ENCODE results near the gene ADTRP. TPM values are rescaled to one million over a fixed set of nuclear protein-coding genes. Genes with fewer than 3 reads are reported as not detected.

Gene ADTRP
- total RNA-seq, 4 donors from 2014 or later = not detected

DNA sequence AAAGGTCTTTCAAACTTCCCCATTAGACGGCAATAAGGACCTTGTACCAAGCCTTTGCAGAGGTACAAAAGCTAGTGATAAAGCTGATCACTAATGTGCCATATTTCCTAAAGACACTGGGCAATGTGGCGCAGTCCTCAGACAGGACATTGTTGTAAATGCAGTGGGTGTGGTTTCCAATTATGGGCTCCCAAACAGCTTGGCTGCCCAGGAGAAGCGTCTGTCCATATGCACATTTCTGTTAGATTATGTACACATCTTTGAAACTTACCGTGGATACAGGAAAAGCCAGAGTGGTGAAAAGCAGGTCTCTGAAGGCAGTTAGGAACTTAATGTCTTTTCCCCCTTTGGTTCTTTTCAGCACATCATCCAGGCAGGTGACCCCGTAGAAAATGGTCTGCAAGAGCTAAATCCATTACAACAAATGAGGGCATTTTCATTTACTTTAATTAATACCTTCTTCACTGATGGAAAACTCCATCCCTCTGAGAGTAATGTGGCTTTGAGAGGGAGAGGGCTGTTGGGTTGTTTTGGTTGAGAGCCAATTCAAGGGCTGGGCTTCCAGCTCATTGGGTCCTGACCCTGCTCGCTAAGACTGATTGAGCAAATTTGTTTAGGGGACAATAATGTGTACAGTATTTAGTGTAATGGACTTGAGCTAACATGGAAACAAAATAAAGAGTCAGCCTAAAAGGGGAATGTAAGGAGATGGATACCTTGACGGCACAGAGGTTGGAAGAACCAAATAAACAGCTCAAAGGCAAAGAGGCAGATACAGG lies 10.4 kb downstream of the ADTRP start:
- no peak for DNase-seq (ENCODE audit: low spot score in 2 of 2)
- H3K9me3 ChIP-seq = no peaks in the 10 kb centered on the region
- no peak overlapping the region for H3K4me3 ChIP-seq
- WGBS, 2 donors = 84 to 86% methylated on average over 7 of the region's 7 CpGs
- TF ChIP-seq POLR2A (IDR thresholded peaks at IDR 0.05) (no peak), EP300 (IDR thresholded peaks at IDR 0.05) (no peak)
- TF ChIP-seq, protein P1, sequence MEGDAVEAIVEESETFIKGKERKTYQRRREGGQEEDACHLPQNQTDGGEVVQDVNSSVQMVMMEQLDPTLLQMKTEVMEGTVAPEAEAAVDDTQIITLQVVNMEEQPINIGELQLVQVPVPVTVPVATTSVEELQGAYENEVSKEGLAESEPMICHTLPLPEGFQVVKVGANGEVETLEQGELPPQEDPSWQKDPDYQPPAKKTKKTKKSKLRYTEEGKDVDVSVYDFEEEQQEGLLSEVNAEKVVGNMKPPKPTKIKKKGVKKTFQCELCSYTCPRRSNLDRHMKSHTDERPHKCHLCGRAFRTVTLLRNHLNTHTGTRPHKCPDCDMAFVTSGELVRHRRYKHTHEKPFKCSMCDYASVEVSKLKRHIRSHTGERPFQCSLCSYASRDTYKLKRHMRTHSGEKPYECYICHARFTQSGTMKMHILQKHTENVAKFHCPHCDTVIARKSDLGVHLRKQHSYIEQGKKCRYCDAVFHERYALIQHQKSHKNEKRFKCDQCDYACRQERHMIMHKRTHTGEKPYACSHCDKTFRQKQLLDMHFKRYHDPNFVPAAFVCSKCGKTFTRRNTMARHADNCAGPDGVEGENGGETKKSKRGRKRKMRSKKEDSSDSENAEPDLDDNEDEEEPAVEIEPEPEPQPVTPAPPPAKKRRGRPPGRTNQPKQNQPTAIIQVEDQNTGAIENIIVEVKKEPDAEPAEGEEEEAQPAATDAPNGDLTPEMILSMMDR (IDR thresholded peaks at IDR 0.05) = no peak
- H3K4me1 ChIP-seq = peaks cover 0 to 38% (median 6%) of the 10 kb centered on the region in 4 donors
- H3K27me3 ChIP-seq = no peaks in the 10 kb centered on the region
- H3K27ac ChIP-seq = no peak overlapping the region
- no peaks in the 10 kb centered on the region for H3K36me3 ChIP-seq

DNA sequence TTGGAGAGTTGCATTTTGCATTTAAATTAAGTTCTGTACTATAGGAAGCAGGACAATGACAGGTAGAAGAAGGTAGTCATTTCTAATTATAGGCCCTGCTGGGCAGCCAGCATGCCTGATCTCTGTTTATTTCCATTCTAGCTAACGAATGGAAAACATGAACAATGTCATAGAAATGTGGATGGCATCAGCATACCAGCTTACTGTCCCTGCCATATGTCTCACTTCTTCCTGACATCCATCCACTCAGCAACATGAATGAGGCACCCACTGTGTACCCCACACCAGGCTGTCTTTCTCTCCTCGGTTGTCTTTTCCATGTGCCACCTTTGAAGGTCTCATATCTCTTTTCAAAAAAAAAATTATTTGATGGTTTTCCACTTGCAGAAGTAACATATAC lies 11.1 kb downstream of the ADTRP start:
- H3K27ac ChIP-seq = no peak overlapping the region
- H3K9me3 ChIP-seq = no peaks in the 10 kb centered on the region
- peaks cover 0 to 38% (median 6%) of the 10 kb centered on the region in 4 donors for H3K4me1 ChIP-seq
- DNase-seq (ENCODE audit: low spot score in 2 of 2) = no peak
- TF ChIP-seq, protein P1 (IDR thresholded peaks at IDR 0.05) = no peak
- TF ChIP-seq EP300 (IDR thresholded peaks at IDR 0.05) (no peak), POLR2A (IDR thresholded peaks at IDR 0.05) (no peak)
- H3K27me3 ChIP-seq = no peaks in the 10 kb centered on the region
- 92 to 94% methylated on average over 2 of the region's 2 CpGs for WGBS, 2 donors
- no peaks in the 10 kb centered on the region for H3K36me3 ChIP-seq
- no peak overlapping the region for H3K4me3 ChIP-seq

DNA sequence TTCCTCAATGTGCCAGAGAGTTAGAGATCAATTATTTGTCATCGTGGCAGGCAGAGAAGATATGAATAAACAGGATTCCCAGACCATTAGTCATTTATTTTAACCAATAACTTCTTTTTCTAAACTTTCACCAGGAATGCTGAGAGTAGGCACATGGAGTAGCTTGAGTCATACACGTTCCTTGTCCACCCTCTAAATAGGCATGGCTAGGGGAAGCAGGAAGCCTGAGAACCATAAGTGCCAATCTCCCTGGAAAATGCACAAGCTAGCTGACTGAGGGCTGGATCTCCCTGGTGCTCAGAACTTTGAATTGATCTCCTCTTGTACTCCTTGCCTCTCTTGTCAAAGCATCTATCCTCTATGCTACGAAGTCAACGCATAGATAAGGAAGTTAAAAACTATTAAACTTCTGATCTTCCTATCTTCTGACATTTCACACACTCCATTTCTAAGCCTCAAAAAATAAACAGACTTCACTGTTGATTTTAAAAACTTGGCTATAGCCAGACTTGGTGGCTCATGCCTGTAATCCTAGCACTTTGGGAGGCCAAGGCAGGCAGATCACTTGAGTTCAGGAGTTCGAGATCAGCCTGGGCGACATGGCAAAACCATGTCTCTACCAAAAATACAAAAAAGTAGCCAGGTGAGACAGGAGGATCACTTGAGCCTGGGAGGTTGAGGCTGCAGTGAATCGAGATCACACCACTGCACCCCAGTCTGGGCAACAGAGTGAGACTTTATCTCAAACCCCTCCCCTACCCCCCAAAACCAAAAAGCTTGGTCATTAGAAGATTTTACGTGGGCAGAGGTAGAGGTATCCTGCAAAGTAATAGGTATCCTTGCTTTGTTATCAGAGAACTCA lies 11.8 kb downstream of the ADTRP start:
- no peak for DNase-seq (ENCODE audit: low spot score in 2 of 2)
- H3K4me1 ChIP-seq = peaks cover 0 to 38% (median 6%) of the 10 kb centered on the region in 4 donors
- no peak overlapping the region for H3K4me3 ChIP-seq
- H3K9me3 ChIP-seq = no peaks in the 10 kb centered on the region
- 62 to 66% methylated on average over 8 of the region's 8 CpGs for WGBS, 2 donors
- no peaks in the 10 kb centered on the region for H3K27me3 ChIP-seq
- TF ChIP-seq, protein P1 (IDR thresholded peaks at IDR 0.05) = no peak
- peak in 1 of 2 donors; percentile 35 for TF ChIP-seq EP300 (IDR thresholded peaks at IDR 0.05)
- H3K36me3 ChIP-seq = no peaks in the 10 kb centered on the region
- H3K27ac ChIP-seq = peak overlapping the region in 2 of 4 donors; percentile 18 to 23

DNA sequence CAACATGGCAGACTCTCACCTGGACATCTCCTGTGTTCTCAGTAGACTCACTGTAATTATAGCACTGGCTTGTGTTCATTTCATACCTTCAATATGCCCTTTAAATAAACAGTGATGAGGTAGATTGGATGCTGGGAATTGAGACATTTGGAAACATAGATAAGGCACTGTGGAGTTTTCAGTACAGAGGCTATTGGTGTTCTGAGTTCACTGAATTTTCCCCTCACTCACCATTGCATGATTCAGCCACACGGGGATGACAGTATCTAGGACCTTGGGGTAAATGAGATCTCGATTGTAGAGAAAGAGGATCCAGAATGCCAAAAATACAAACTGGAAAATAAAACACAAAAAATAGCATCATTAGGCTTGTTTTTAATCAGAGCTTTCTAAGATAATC lies 12.6 kb downstream of the ADTRP start:
- Histone ChIP-seq H3K27ac (peak overlapping the region in 1 of 4 donors; percentile 18), H3K4me3 (no peak overlapping the region), H3K9me3 (no peaks in the 10 kb centered on the region), H3K27me3 (no peaks in the 10 kb centered on the region), H3K36me3 (no peaks in the 10 kb centered on the region), H3K4me1 (peaks cover 0 to 35% (median 4%) of the 10 kb centered on the region in 4 donors)
- no peak for TF ChIP-seq POLR2A (IDR thresholded peaks at IDR 0.05)
- TF ChIP-seq, protein P1 (IDR thresholded peaks at IDR 0.05) = no peak
- no peak for TF ChIP-seq EP300 (IDR thresholded peaks at IDR 0.05)
- no peak for DNase-seq (ENCODE audit: low spot score in 2 of 2)
- WGBS, 2 donors = 34 to 36% methylated on average over 2 of the region's 2 CpGs

DNA sequence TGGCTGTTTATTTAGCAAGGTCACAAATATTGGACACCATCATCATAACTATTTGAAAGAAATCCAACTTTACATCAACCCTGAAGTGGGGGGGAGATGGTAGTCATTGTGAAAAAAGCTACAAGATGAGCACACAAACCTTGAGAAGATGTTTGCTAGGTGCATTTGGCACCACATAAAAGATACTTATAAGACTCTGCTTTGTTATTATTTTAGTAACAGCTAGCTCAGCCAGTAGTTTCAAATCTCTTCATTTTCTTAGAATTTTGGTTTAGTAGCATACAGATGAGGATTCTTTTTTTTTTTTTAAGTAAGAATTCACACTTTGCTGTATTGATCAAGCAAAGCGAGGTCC lies 14.4 kb downstream of the ADTRP start:
- no peak for DNase-seq (ENCODE audit: low spot score in 2 of 2)
- peaks cover 0 to 22% (median 0%) of the 10 kb centered on the region in 4 donors for H3K4me1 ChIP-seq
- no peaks in the 10 kb centered on the region for H3K27me3 ChIP-seq
- H3K4me3 ChIP-seq = no peak overlapping the region
- TF ChIP-seq, protein P1 (IDR thresholded peaks at IDR 0.05) = no peak
- TF ChIP-seq POLR2A (IDR thresholded peaks at IDR 0.05) (no peak), EP300 (IDR thresholded peaks at IDR 0.05) (no peak)
- H3K36me3 ChIP-seq = no peaks in the 10 kb centered on the region
- no peaks in the 10 kb centered on the region for H3K9me3 ChIP-seq
- 94 to 100% methylated on average over 1 of the region's 1 CpG for WGBS, 2 donors
- H3K27ac ChIP-seq = no peak overlapping the region

All from tibial nerve (tissue), 4 donors.